RWPE1 (cell line): Measurements from ENCODE around the gene TRUB2.
A peak's percentile ranks its signal among the peaks of the same experiment; 100 is the strongest.
"Not testable (repeated sequence)": the region's sequence is repeated elsewhere in the genome, so short reads cannot be mapped to it uniquely, and the experiment has no call there.

Experiments
- CTCF ChIA-PET: fragments of 350-600 bp; sonication (Branson Sonifier 250); formaldehyde crosslinking; extraction: SDS; loops from one replicate; lab custom pipeline; 2021; lab: Yijun Ruan, JAX
- POLR2A ChIA-PET: fragments of 400-600 bp; formaldehyde crosslinking; extraction: SDS; loops from one replicate; lab custom pipeline; 2020; ENCODE audit warnings: antibody characterized with exemption; ENCODE audit not compliant: low non-redundant PET; lab: Yijun Ruan, JAX
- DNase-seq: peaks from one replicate; pipeline ENCODE4 v3.0.0; 2012; ENCODE audit warnings: low spot score
- H3K27ac ChIP-seq: fragments of 450-650 bp; 2 replicates; pipeline ENCODE4 v1.5.1; 2017
- CTCF ChIP-seq: fragments of 450-650 bp; conservative IDR thresholded peaks from 2 replicates; pipeline ENCODE4 v1.5.1; 2017; ENCODE audit warnings: low read depth, mild to moderate bottlenecking

TRUB2 gene

DNA sequence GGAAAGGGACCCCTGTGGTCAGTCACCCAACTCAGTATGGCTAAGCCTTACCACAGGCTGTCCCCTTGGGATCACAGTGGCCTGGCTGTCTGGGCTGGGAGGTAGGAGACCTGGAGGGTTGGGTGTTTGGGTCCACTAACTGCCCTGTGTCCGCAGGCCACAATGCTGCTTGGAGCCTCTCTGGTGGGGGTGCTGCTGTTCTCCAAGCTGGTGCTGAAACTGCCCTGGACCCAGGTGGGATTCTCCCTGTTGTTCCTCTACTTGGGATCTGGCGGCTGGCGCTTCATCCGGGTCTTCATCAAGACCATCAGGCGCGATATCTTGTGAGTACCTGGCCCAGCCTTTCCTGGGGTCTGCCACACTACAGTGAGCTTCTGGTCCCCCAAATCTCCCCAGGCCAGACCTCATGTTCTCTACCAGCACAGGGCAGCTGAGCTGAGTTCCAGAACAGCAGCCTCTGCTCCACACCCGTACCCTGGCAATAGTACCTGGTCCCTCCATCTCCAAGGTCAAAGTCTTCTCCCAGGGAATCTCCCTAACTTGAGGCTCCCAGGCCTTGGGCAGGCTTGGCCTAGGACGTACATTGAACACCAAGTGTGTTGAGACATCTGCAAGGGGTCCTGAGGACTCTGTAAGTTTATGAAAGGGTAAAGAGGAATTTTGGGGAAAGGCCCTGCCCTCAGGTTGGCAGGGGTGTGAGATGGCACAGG is 20.9 kb upstream of the TRUB2 start:
- H3K27ac ChIP-seq, result peak overlapping the region; percentile 6
- CTCF ChIA-PET, result interaction anchor here (0.8 to 1.0 kb wide), 2 partner anchors 18 to 55 kb away, joined by 3 to 4 read pairs; no protein-coding TSS in a partner anchor
- POLR2A ChIA-PET, result interaction anchor here (0.6 kb wide), 1 partner anchor 28 kb away, joined by 3 read pairs; the partner anchor contains the start of gene URM1
- no peak for TF ChIP-seq CTCF
- DNase-seq, result no peak

DNA sequence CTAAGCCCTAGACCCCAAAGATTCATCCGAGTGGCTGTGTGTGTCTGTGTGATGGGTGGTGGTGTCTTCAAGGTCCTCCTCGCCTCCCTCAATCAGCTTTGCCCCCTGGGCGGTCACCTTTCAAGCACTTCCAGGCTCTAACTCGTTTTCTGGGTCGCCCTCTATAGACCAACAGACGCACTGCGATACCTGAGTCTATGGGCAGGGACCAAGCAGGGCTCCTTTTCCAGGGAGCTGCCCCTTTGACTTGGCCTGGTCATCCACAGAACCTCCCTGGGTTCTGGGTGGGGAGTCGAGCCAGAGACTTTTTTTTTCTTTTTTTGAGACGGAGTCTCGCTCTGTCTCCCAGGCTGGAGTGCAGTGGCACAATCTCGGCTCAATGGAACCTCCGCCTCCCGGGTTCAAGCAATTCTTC is 19.2 kb upstream of the TRUB2 start:
- H3K27ac ChIP-seq, result peak overlapping the region; percentile 86
- peak; percentile 98 for TF ChIP-seq CTCF
- POLR2A ChIA-PET, result no interaction called here
- peak; percentile 94 for DNase-seq
- CTCF ChIA-PET, result interaction anchor here (0.6 to 2.0 kb wide), 35 partner anchors 8 to 823 kb away, joined by 3 to 48 read pairs (median 5); partner anchors contain the start of genes GOLGA2, SWI5 and URM1

DNA sequence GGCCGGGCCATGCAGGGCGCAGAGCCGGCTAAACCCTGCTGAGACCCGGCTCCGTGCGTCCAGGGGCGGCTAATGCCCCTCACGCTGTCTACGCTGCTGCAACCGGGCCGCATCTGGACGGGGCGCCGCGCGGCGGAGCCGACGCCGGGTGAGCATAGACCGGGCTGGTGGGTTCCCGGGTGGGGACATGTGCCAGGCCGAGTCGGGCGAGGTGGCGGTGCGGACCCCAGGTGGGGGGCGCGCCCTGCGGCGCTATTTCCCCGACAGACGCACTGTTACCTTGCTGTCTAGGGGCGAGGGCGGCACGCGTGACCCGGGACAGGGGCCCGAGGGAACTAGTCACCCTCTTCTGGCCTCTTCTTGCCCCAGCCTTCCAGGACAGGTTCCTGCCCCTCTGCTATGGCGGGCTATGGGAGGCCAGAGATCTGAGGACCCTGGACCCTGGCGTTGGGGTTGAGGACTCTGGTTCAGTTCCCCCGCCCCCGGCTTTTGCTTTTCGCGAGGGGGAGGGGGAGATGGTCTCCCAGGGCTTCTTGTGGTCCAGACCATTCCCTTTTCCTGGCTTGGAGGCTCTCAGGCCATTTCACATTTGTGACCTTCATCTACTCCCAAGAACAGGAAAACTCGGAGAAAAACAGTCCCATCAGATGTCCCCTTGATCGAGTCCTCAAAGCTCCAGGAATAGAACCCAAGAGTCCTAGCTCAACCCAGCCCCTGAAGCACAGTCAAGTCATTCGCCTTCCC is 18.6 kb upstream of the TRUB2 start:
- H3K27ac ChIP-seq, result peak overlapping the region; percentile 86
- TF ChIP-seq CTCF, result no peak
- ChIA-PET CTCF (interaction anchor here (0.6 to 2.0 kb wide), 30 partner anchors 8 to 822 kb away, joined by 3 to 48 read pairs (median 5); partner anchors contain the start of genes GOLGA2, SWI5 and URM1), POLR2A (no interaction called here)
- DNase-seq, result peak; percentile 48

DNA sequence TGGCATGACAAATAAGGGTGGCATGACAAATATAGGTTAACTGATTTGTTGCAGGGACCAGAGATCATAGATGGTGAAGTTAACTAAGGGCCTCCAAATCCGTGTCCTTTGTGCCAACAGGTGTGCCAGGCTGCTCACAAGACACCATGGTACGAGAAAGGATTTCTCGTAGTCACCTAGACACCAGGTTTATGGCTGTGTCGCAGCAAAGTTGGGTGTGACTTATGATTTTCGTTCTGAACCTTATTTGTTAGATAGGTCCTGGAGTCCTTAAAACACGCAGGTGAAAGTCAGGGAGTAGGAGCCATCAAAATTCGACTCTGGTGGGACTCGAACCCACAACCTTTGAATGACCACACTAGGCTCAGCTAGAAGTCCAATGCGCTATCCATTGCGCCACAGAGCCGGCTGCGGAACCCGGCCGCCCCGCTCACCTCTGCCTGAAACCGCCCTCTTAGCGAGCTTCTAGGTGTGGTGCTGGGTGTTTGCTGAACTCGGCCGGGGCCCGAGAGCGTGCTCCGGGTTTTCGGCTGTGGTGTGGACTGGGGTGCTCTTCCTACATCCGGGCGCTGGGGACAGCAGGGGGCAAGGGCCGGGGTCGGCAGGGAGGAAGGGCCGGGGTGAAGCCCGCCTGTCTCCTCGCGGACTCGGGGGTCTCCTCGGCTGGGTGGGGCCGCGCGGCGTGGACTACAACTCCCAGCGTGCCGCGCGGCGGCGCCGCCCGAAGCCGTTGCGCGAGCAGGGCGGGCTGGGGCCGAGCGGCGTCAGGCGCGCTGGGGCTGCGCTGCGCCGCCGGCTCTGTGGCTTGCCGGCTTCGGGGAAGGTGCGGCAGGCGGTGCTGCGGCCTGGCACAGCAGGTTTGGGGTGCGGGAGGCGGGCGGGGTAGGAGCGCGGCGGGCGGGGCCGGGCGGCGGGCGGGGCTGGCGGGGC is 17.8 kb upstream of the TRUB2 start, which contains the start of gene SLC27A4:
Gene SLC27A4, plus strand, starts transcription at position 767 of the 930 bp plus-strand sequence. CDS start 2,606 bp downstream, outside the sequence.
- H3K27ac ChIP-seq, result peak within 1 kb of the TSS; percentile 86
- ChIA-PET CTCF (interaction anchor here (1.0 kb wide), 1 partner anchor 22 kb away, joined by 3 read pairs; no protein-coding TSS in a partner anchor), POLR2A (interaction anchor here (0.6 kb wide), 1 partner anchor 10 kb away, joined by 5 read pairs; no protein-coding TSS in a partner anchor)
- no peak for TF ChIP-seq CTCF
- peak; percentile 95 for DNase-seq

- DNase-seq, CTCF ChIA-PET: not testable (repeated sequence)
- peak overlapping the region; percentile 86 for H3K27ac ChIP-seq
- POLR2A ChIA-PET, result interaction anchor here (0.6 kb wide), 2 partner anchors 9 to 23 kb away, joined by 3 to 5 read pairs; no protein-coding TSS in a partner anchor
Measured at GRCh38 chr9:128338852-128339614, 16.8 kb upstream of the TRUB2 start.

DNA sequence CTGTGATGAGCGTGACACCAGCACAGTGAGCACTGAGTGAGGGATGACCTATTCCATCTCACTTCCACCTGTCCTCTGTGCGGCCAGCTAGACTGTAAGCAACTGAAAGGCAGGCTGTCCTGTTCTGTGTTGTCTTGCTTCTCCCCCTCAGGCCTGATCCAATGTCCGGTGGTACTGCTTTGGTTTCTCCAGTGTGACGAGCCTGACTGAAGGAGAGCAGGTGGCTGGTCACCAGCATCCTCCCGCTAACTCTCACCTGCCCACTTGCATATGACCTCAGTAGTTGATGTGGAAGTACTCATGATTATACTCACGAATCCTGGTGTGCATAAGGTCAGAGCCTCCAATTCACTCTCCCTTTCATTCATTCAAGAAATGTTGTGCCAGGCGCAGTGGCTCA is 15.7 kb upstream of the TRUB2 start:
- no peak for TF ChIP-seq CTCF
- DNase-seq, result no peak
- ChIA-PET POLR2A (interaction anchor here (0.7 kb wide), 1 partner anchor 116 kb away, joined by 4 read pairs; no protein-coding TSS in a partner anchor), CTCF (no interaction called here)
- peak overlapping the region; percentile 3; the same call in 1 of the 2 replicates for H3K27ac ChIP-seq
